Neural cell (in vitro differentiated cells): ENCODE results near the gene COPG1.

Experiments used
- EP300 ChIP-seq: fragments of 450-650 bp; conservative IDR thresholded peaks from 2 replicates; pipeline ENCODE4 v1.6.1; 2014; ENCODE audit warnings: antibody characterized with exemption, mild to moderate bottlenecking, moderate library complexity; ENCODE audit not compliant: poor library complexity, severe bottlenecking
- EZH2 ChIP-seq: fragments of 200-600, 300-800 bp; shearing (Covaris generic), sonication (generic); IDR thresholded peaks from 2 replicates; pipeline ENCODE4 v1.6.1; 2014; ENCODE audit warnings: antibody characterized with exemption, low read length, borderline replicate concordance, mild to moderate bottlenecking; ENCODE audit not compliant: insufficient read depth, poor library complexity, severe bottlenecking
- MXI1 ChIP-seq: fragments of 450-650 bp; conservative IDR thresholded peaks from 2 replicates; pipeline ENCODE4 v1.6.1; 2014; ENCODE audit warnings: antibody characterized with exemption, mild to moderate bottlenecking; ENCODE audit not compliant: poor library complexity, severe bottlenecking
- POLR2AphosphoS5 ChIP-seq: IDR thresholded peaks from 2 replicates; pipeline ENCODE4 v1.6.1; 2012
- RAD21 ChIP-seq: fragments of 450-650 bp; conservative IDR thresholded peaks from 2 replicates; pipeline ENCODE4 v1.6.1; 2014; ENCODE audit warnings: antibody characterized with exemption, mild to moderate bottlenecking, moderate library complexity
- REST ChIP-seq: IDR thresholded peaks from 2 replicates; pipeline ENCODE4 v1.6.1; 2012; ENCODE audit warnings: borderline replicate concordance
- SMC3 ChIP-seq: fragments of 450-650 bp; conservative IDR thresholded peaks from 2 replicates; pipeline ENCODE4 v1.6.1; 2014; ENCODE audit warnings: antibody characterized with exemption, mild to moderate bottlenecking, moderate library complexity; ENCODE audit not compliant: poor library complexity
- TAF1 ChIP-seq: IDR thresholded peaks from 2 replicates; pipeline ENCODE4 v1.6.1; 2012; ENCODE audit warnings: low read depth
- TF ChIP-seq, protein P1 (sequence below): fragments of 450-650 bp; IDR thresholded peaks from 2 replicates; pipeline ENCODE4 v1.5.1; 2014; ENCODE audit warnings: antibody characterized with exemption, mild to moderate bottlenecking, moderate library complexity; ENCODE audit not compliant: poor library complexity, severe bottlenecking

- TF ChIP-seq, protein P1, sequence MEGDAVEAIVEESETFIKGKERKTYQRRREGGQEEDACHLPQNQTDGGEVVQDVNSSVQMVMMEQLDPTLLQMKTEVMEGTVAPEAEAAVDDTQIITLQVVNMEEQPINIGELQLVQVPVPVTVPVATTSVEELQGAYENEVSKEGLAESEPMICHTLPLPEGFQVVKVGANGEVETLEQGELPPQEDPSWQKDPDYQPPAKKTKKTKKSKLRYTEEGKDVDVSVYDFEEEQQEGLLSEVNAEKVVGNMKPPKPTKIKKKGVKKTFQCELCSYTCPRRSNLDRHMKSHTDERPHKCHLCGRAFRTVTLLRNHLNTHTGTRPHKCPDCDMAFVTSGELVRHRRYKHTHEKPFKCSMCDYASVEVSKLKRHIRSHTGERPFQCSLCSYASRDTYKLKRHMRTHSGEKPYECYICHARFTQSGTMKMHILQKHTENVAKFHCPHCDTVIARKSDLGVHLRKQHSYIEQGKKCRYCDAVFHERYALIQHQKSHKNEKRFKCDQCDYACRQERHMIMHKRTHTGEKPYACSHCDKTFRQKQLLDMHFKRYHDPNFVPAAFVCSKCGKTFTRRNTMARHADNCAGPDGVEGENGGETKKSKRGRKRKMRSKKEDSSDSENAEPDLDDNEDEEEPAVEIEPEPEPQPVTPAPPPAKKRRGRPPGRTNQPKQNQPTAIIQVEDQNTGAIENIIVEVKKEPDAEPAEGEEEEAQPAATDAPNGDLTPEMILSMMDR: no peak
- no peak for TF ChIP-seq POLR2AphosphoS5
- TF ChIP-seq TAF1: no peak
- no peak for TF ChIP-seq MXI1
- TF ChIP-seq SMC3: no peak
- no peak for TF ChIP-seq EZH2
- TF ChIP-seq RAD21: no peak
- TF ChIP-seq EP300: no peak
- no peak for TF ChIP-seq REST
Measured at GRCh38 chr3:129304146-129304961, 54.9 kb downstream of the COPG1 start.
